HFFc6 (cell line): Measurements from ENCODE around the gene PRDM16. TPM values are rescaled to one million over a fixed set of nuclear protein-coding genes. Genes with fewer than 3 reads are reported as not detected.

Source experiments
- DNase-seq: peaks from one replicate; pipeline ENCODE4 v3.0.0-alpha.2; 2018
- H3K27ac Mint-ChIP-seq: 2 replicates; pipeline ENCODE4 v1.8.0; 2020; ENCODE audit warnings: mild to moderate bottlenecking, mixed read lengths
- H3K27me3 Mint-ChIP-seq: 2 replicates; pipeline ENCODE4 v1.8.0; 2021; ENCODE audit warnings: mild to moderate bottlenecking, moderate library complexity, mixed read lengths; ENCODE audit not compliant: insufficient read depth
- H3K36me3 Mint-ChIP-seq: 2 replicates; pipeline ENCODE4 v1.8.0; 2021; ENCODE audit warnings: low read depth, mixed read lengths
- H3K4me1 Mint-ChIP-seq: 2 replicates; pipeline ENCODE4 v1.8.0; 2020; ENCODE audit warnings: low read depth, mixed read lengths
- H3K4me3 Mint-ChIP-seq: 2 replicates; pipeline ENCODE4 v1.8.0; 2020; ENCODE audit warnings: mild to moderate bottlenecking, moderate library complexity, mixed read lengths
- H3K9me3 Mint-ChIP-seq: 2 replicates; pipeline ENCODE4 v1.8.0; 2020; ENCODE audit warnings: mild to moderate bottlenecking, mixed read lengths
- total RNA-seq, 6 experiments: library from RNA; stranded (reverse); fragmentation: NEBNext Ultra II Directional; extraction: Animal tissue kit (Norgen Biotek cat#: 25700); gene quantifications; 2 replicates in 1 of 6; 3 replicates in 5 of 6; pipeline ENCODE4 v1.2.3, GENCODE V29; 2021
- TF ChIP-seq, protein P1 (sequence below): fragments of 200-600 bp; sonication (generic); IDR thresholded peaks from 2 replicates; pipeline ENCODE4 v1.5.0; 2021; ENCODE audit warnings: antibody characterized with exemption, mild to moderate bottlenecking

PRDM16 gene
- total RNA-seq, 6 experiments from 2014 or later = not detected

DNA sequence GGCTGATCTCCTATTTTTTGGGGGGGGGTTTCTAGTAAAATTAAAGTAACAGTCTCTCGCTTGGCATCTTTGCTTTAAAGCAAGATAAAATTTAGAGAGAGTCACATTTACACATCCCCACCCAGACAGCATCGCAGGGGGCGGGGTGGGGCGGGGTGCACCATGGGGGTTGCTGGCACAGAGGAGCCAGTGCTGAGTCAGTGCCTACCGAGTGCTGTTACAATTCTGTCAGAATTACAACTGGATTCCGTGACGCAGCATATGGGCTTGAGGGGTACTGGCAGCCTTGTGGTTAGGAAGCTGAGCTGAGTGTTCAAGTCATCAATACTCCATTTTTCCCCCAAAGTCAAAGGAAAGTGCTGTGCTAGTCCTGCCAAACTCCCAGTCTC lies 175.9 kb downstream of the PRDM16 start:
- Mint-ChIP-seq H3K27ac (no peak overlapping the region), H3K36me3 (no peaks in the 10 kb centered on the region), H3K4me1 (no peaks in the 10 kb centered on the region), H3K4me3 (no peak overlapping the region), H3K9me3 (peaks cover 12% of the 10 kb centered on the region; the same call in 1 of the 2 replicates), H3K27me3 (peaks cover 22% of the 10 kb centered on the region)
- DNase-seq = no peak
- TF ChIP-seq, protein P1, sequence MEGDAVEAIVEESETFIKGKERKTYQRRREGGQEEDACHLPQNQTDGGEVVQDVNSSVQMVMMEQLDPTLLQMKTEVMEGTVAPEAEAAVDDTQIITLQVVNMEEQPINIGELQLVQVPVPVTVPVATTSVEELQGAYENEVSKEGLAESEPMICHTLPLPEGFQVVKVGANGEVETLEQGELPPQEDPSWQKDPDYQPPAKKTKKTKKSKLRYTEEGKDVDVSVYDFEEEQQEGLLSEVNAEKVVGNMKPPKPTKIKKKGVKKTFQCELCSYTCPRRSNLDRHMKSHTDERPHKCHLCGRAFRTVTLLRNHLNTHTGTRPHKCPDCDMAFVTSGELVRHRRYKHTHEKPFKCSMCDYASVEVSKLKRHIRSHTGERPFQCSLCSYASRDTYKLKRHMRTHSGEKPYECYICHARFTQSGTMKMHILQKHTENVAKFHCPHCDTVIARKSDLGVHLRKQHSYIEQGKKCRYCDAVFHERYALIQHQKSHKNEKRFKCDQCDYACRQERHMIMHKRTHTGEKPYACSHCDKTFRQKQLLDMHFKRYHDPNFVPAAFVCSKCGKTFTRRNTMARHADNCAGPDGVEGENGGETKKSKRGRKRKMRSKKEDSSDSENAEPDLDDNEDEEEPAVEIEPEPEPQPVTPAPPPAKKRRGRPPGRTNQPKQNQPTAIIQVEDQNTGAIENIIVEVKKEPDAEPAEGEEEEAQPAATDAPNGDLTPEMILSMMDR = no peak

DNA sequence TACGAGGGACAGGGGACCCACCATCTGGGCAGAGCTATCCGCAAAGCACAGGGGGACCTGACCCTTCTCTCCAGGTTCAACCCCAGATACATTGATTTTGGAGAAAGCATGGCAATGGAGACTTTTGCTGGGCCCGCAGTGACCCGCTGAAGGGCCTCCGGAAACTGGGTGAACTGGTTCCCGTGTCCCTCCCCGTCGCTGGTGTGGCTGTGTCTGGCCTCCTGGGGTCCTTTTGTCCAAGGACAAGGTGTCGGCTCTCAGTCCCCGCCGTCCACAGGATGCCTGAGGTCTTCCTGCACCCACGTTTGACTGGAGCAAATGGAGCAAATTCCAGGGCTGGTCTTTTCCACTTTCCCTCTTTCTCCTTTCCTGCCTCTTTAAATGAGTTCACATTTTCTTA lies 176.3 kb downstream of the PRDM16 start:
- H3K4me1 Mint-ChIP-seq = no peaks in the 10 kb centered on the region
- peaks cover 19% of the 10 kb centered on the region for H3K27me3 Mint-ChIP-seq
- no peaks in the 10 kb centered on the region for H3K36me3 Mint-ChIP-seq
- peaks cover 12% of the 10 kb centered on the region; the same call in 1 of the 2 replicates for H3K9me3 Mint-ChIP-seq
- TF ChIP-seq, protein P1 = no peak
- H3K27ac Mint-ChIP-seq = no peak overlapping the region
- DNase-seq = no peak
- no peak overlapping the region for H3K4me3 Mint-ChIP-seq

DNA sequence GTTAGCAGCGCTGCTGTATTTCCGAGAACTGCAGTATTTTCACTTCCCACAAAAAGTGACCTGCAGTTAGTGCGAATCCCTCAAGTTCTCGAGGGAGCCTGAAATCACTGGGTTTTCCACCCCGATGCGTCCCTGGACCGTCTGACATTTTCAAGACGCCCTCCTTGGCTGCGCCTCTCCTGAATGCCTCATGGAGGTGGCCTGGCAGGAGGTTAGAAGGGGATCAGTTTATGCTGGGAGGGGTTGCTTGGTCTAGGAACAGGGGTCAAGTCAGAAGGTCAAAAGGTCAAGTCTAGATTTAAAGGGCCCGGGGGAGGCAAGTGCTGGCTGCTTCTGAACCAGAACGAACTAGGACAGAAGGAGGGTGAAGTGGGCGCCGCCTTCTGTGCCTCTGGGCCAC lies 176.8 kb downstream of the PRDM16 start:
- TF ChIP-seq, protein P1 = no peak
- no peak for DNase-seq
- no peak overlapping the region for H3K27ac Mint-ChIP-seq
- H3K9me3 Mint-ChIP-seq = peaks cover 12% of the 10 kb centered on the region; the same call in 1 of the 2 replicates
- no peak overlapping the region for H3K4me3 Mint-ChIP-seq
- H3K4me1 Mint-ChIP-seq = no peaks in the 10 kb centered on the region
- no peaks in the 10 kb centered on the region for H3K36me3 Mint-ChIP-seq
- H3K27me3 Mint-ChIP-seq = peaks cover 22% of the 10 kb centered on the region

DNA sequence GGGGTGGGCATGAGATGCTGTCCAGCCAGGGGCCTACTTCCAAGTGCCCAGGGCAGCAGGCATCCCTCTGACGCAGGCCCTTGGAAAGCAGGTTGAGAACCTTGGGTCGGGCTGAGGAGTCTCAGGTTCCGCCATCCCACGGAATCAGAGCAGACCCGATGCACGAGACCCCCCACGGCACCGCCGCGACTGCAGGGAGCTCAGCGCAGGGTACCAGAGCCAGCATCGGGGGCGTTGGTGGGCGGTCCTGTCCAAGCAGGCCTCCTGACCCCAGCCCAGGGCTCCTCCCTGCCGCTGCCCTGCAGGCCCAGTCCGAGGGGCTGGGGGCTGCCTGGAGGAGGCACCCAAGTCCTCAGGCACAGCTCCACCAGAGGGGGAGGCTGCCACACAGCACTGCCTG lies 177.2 kb downstream of the PRDM16 start:
- Mint-ChIP-seq H3K4me3 (no peak overlapping the region), H3K27ac (no peak overlapping the region), H3K9me3 (peaks cover 12% of the 10 kb centered on the region; the same call in 1 of the 2 replicates), H3K27me3 (peaks cover 24% of the 10 kb centered on the region), H3K4me1 (no peaks in the 10 kb centered on the region), H3K36me3 (no peaks in the 10 kb centered on the region)
- TF ChIP-seq, protein P1 = no peak
- no peak for DNase-seq

DNA sequence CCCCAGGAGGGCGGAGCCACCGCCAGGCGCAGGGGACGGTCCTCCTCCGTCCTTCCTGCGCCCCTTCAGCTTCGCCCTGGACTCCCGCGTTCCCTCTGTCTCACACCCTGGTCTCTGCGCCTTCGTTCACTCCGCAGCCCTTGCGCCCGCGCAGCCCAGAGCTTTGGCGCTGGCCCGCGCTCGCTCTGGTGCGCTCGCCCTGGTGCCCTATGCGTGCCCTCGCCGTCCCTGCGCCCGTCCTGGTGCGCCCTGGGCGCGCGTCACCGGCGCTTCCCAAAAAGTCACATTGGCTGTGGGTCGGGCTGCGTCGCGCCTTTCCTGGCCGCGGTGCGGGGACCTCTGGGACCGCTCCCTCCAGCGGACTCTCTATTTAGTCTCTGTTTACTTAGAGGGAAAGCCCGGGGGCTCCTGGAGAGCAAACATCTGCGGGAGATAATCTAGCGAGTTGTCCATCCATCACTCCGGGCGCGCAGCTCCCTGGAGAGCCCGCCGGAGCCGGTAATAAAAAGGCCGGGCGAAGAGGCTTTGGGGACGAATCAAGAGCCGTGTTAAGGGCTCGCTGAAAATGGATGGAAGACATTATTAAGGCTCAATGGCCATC lies 178.6 kb downstream of the PRDM16 start:
- Mint-ChIP-seq H3K4me3 (no peak overlapping the region), H3K27me3 (peaks cover 30% of the 10 kb centered on the region), H3K27ac (no peak overlapping the region), H3K36me3 (no peaks in the 10 kb centered on the region), H3K4me1 (no peaks in the 10 kb centered on the region), H3K9me3 (peaks cover 8% of the 10 kb centered on the region; the same call in 1 of the 2 replicates)
- TF ChIP-seq, protein P1 = no peak
- DNase-seq = no peak
